Erythroblast (primary cell): ENCODE data around the gene ZNRF2.

Experiments used
- GATA1 ChIP-seq: IDR thresholded peaks from 2 replicates; pipeline ENCODE4 v1.6.1; 2011; ENCODE audit warnings: low read depth, mild to moderate bottlenecking, control low read depth, low read length, moderate library complexity
- POLR2A ChIP-seq: IDR thresholded peaks from 2 replicates; pipeline ENCODE4 v1.6.1; 2011; ENCODE audit warnings: mild to moderate bottlenecking, low read length

GRCh38 chr7:30309842-30310435 is 25.5 kb downstream of the ZNRF2 start:
- TF ChIP-seq POLR2A (no peak), GATA1 (no peak)
